GM12878 (cell line): Measurements from ENCODE around the gene FAM216A.

Experiments used
- CHD2 ChIP-seq: IDR thresholded peaks from 2 replicates; pipeline ENCODE4 v1.6.1; 2011; ENCODE audit warnings: low read depth, low read length, improper control_type of control experiment, borderline replicate concordance
- CREM ChIP-seq: IDR thresholded peaks from 2 replicates; pipeline ENCODE4 v1.6.1; 2014; ENCODE audit warnings: antibody characterized with exemption, low read depth
- KDM1A ChIP-seq: fragments of 200-600 bp; sonication (generic); IDR thresholded peaks from 2 replicates; pipeline ENCODE4 v1.6.1; 2016; ENCODE audit warnings: borderline replicate concordance
- MAX ChIP-seq: IDR thresholded peaks from 2 replicates; pipeline ENCODE4 v1.6.1; 2012; ENCODE audit warnings: low read depth, low read length, improper control_type of control experiment
- NRF1 ChIP-seq: conservative IDR thresholded peaks from 2 replicates; pipeline ENCODE4 v1.6.1; 2011; ENCODE audit warnings: mild to moderate bottlenecking, low read depth, low read length, improper control_type of control experiment
- RAD51 ChIP-seq: fragments of 450-650 bp; IDR thresholded peaks from 2 replicates; pipeline ENCODE4 v1.6.1; 2016; ENCODE audit warnings: moderate library complexity, mild to moderate bottlenecking, inconsistent platforms
- REST ChIP-seq: IDR thresholded peaks from 2 replicates; pipeline ENCODE4 v1.6.1; 2012; ENCODE audit warnings: mild to moderate bottlenecking, low read depth, low read length
- TCF12 ChIP-seq: IDR thresholded peaks from 2 replicates; pipeline ENCODE4 v1.6.1; 2011; ENCODE audit warnings: low read depth, mild to moderate bottlenecking, low read length
- ZNF384 ChIP-seq: IDR thresholded peaks from 2 replicates; pipeline ENCODE4 v1.6.1; 2012; ENCODE audit warnings: low read depth, mild to moderate bottlenecking, low read length, improper control_type of control experiment, borderline replicate concordance

GRCh38 chr12:110533607-110534006, 65.0 kb downstream of the FAM216A start:
- TF ChIP-seq ZNF384 (no peak), CHD2 (no peak), TCF12 (no peak), CREM (no peak), REST (no peak), RAD51 (no peak), MAX (no peak), KDM1A (no peak), NRF1 (no peak)
